Activated naive CD4-positive, alpha-beta T cell treated with anti-CD3 and anti-CD28 coated beads for 36 hours (primary cell): ENCODE data around the gene RAD51B. TPM values are rescaled to one million over a fixed set of nuclear protein-coding genes. Genes with fewer than 3 reads are reported as not detected.
"Not testable (repeated sequence)": the region's sequence is repeated elsewhere in the genome, so short reads cannot be mapped to it uniquely, and the experiment has no call there.

Experiments
- CTCF ChIA-PET: fragments of 350-600 bp; sonication (Branson Sonifier 250); formaldehyde crosslinking; loops from one replicate; lab custom pipeline; 2021; ENCODE audit warnings: antibody characterized with exemption; lab: Charles Lee
- DNase-seq: peaks from one replicate; pipeline ENCODE4 v3.0.0-alpha.2; 2020
- H3K27ac Mint-ChIP-seq: one replicate; pipeline ENCODE4 v1.8.0; 2021; ENCODE audit warnings: mild to moderate bottlenecking, mixed read lengths
- H3K27me3 Mint-ChIP-seq: one replicate; pipeline ENCODE4 v1.8.0; 2021; ENCODE audit warnings: low read depth, mixed read lengths
- H3K36me3 Mint-ChIP-seq: one replicate; pipeline ENCODE4 v1.8.0; 2021; ENCODE audit warnings: low read depth, mixed read lengths
- H3K4me1 Mint-ChIP-seq: one replicate; pipeline ENCODE4 v1.8.0; 2021; ENCODE audit warnings: low read depth, mixed read lengths
- H3K4me3 Mint-ChIP-seq: one replicate; pipeline ENCODE4 v1.8.0; 2021; ENCODE audit warnings: mild to moderate bottlenecking, moderate library complexity, mixed read lengths
- H3K9me3 Mint-ChIP-seq: one replicate; pipeline ENCODE4 v1.8.0; 2021; ENCODE audit warnings: mixed read lengths
- intact Hi-C: fragments of 100-400 bp; cut with micrococcal nuclease; formaldehyde crosslinking; loops from one replicate; pipeline ENCODE4 v1.15.1; 2023
- total RNA-seq, 2 experiments: library from RNA; stranded (reverse); gene quantifications; one replicate each; pipeline ENCODE4 v1.2.3, GENCODE V29; 2021

The RAD51B gene
- total RNA-seq, 2 experiments from 2014 or later, result 44.8 to 47.6 TPM

DNA sequence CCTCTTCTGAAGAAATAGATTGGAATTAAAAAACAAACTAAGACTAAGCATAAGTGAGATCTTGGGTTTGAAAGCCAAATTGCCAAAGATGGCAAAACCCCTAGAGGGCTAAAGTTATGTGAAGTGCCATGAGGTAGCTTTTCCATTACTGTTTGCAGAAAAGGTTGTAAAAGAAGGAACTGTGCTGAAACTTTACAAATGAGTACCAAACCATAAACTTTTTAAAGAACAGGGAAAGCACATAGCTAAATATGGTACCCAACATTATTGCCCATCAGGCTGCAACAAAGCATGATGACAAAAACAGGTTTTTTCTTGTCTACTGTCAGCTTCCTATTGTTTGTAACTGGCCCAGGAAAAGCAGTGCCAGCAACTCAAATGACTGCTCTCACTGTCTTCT is 224.2 kb downstream of the RAD51B start:
- peaks cover 2% of the 10 kb centered on the region for H3K4me1 Mint-ChIP-seq
- H3K27ac Mint-ChIP-seq, result no peak overlapping the region
- no peaks in the 10 kb centered on the region for H3K27me3 Mint-ChIP-seq
- no peak for DNase-seq
- H3K9me3 Mint-ChIP-seq, result no peaks in the 10 kb centered on the region
- CTCF ChIA-PET, result no interaction called here
- intact Hi-C loops, result no loop called here
- no peak overlapping the region for H3K4me3 Mint-ChIP-seq
- peaks cover 4% of the 10 kb centered on the region for H3K36me3 Mint-ChIP-seq

DNA sequence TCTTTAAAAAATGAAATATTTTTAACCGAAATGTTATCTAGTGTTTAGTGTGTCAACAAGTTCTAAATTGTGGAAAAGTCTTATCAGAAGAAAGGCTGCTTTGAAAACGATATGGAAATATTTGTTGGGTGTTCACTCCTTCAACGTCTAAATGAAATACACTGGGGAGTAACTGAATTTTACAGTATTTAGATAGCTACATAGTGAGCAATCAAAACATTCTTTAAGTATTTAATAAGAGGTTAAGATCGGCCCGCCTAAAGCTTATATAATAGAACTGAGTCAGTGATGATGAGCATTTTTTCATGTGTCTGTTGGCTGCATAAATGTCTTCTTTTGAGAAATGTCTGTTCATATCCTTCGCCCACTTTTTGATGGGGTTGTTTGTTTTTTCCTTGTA is 228.3 kb downstream of the RAD51B start:
- H3K36me3 Mint-ChIP-seq, result peaks cover 6% of the 10 kb centered on the region
- DNase-seq, result no peak
- H3K9me3 Mint-ChIP-seq, result no peaks in the 10 kb centered on the region
- H3K4me3 Mint-ChIP-seq, result no peak overlapping the region
- intact Hi-C loops, result no loop called here
- CTCF ChIA-PET, result interaction anchor here (0.6 kb wide), 1 partner anchor 730 kb away, joined by 8 read pairs; no protein-coding TSS in a partner anchor
- no peaks in the 10 kb centered on the region for H3K4me1 Mint-ChIP-seq
- H3K27ac Mint-ChIP-seq, result no peak overlapping the region
- no peaks in the 10 kb centered on the region for H3K27me3 Mint-ChIP-seq

DNA sequence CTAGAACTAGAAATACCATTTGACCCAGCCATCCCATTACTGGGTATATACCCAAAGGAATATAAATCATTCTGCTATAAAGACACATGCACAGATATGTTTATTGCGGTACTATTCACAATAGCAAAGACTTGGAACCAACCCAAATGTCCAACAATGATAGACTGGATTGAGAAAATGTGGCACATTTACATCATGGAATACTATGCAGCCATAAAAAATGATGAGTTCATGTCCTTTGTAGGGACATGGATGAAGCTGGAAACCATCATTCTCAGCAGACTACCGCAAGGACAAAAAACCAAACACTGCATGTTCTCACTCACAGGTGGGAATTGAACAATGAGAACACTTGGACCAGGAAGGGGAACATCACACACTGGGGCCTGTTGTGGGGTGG is 229.2 kb downstream of the RAD51B start:
- H3K27ac Mint-ChIP-seq, H3K4me3 Mint-ChIP-seq, H3K9me3 Mint-ChIP-seq, intact Hi-C loops, H3K36me3 Mint-ChIP-seq, CTCF ChIA-PET, H3K27me3 Mint-ChIP-seq, DNase-seq, H3K4me1 Mint-ChIP-seq: not testable (repeated sequence)

DNA sequence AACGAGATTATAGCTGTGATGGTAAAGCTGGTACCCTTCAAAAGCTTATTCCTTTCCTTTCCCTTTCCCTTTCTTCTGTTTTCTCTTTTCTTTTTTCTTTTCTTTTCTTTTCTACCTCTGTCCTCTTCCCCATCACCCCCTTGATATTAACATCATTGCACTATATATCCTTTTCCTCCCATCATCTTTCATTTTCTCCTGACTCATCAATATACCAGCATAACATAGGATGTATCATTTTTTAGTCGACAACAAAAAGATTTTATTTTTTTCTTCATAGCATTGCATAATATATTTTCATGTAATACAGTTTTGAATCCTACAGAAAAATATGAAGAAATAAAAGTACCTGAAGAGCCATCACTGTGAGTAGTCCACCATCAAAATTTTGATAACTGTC is 230.6 kb downstream of the RAD51B start:
- no peaks in the 10 kb centered on the region for H3K4me1 Mint-ChIP-seq
- H3K9me3 Mint-ChIP-seq, result no peaks in the 10 kb centered on the region
- no peaks in the 10 kb centered on the region for H3K27me3 Mint-ChIP-seq
- intact Hi-C loops, result no loop called here
- CTCF ChIA-PET, result interaction anchor here (0.7 kb wide), 1 partner anchor 301 kb away, joined by 3 read pairs; no protein-coding TSS in a partner anchor
- H3K36me3 Mint-ChIP-seq, result peaks cover 6% of the 10 kb centered on the region
- no peak overlapping the region for H3K27ac Mint-ChIP-seq
- DNase-seq, result no peak
- no peak overlapping the region for H3K4me3 Mint-ChIP-seq

DNA sequence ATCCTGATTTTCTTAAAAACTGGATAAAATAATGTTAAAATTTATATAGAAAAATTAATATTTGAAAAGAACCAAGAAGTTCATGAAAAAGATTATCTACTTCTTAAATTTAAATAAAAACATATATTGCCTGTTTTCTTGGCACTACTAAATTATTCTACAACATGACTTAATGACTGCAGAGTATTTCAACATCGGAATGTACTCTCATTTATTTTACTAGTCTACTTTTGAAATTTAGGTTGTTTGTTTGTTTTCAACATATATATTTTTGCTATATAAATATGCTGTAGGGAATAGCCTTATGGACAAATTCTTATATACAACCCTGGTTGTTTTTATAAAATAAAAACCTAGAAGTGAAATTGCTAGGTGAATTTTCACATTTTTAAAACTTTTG is 231.6 kb downstream of the RAD51B start:
- DNase-seq, result no peak
- Mint-ChIP-seq H3K4me3 (no peak overlapping the region), H3K4me1 (no peaks in the 10 kb centered on the region), H3K9me3 (no peaks in the 10 kb centered on the region), H3K36me3 (peaks cover 6% of the 10 kb centered on the region), H3K27me3 (no peaks in the 10 kb centered on the region), H3K27ac (no peak overlapping the region)
- CTCF ChIA-PET, result interaction anchor here (0.7 kb wide), 1 partner anchor 257 kb away, joined by 3 read pairs; no protein-coding TSS in a partner anchor
- intact Hi-C loops, result no loop called here

DNA sequence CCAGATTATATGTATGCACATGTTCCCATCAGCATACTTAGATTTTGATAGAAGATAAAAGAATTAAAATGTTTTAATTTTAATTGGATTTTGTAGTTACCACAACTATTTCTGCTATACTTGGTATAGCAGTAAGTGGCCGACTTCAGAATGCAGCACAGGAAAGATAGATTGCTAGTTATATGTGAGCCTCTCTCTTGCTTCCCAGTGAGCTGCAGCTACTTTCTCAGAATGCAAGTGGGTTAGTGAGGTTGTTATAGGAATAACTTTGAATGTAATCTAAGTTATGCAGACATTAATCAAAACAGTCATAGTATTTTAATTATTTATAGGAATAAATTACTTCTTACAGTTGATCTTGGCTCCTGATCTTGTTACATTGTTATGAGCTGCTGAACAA is 240.6 kb downstream of the RAD51B start:
- Mint-ChIP-seq H3K9me3 (peaks cover 21% of the 10 kb centered on the region), H3K36me3 (peaks cover 6% of the 10 kb centered on the region), H3K27ac (no peak overlapping the region), H3K4me1 (no peaks in the 10 kb centered on the region), H3K4me3 (no peak overlapping the region), H3K27me3 (no peaks in the 10 kb centered on the region)
- no peak for DNase-seq
- CTCF ChIA-PET, result interaction anchor here (0.6 to 0.7 kb wide), 3 partner anchors 29 to 259 kb away, joined by 3 read pairs; no protein-coding TSS in a partner anchor
- intact Hi-C loops, result no loop called here

DNA sequence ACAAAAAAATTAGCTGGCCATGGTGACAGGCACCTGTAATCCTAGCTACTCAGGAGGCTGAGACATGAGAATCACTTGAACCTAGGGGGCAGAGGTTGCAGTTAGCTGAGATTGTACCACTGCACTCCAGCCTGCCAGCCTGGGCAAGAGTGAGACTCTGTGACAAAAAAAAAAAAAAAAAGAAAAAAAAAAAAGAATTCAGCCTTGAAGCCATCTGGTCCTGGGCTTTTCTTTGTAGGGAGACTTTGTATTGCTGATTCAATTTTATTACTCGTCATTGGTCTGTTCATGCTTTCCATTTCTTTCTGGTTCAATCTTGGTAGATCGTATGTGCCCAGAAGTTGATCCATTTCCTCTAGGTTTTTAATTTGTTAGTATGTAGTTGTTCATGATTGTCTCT is 243.1 kb downstream of the RAD51B start:
- intact Hi-C loops, result no loop called here
- no peaks in the 10 kb centered on the region for H3K27me3 Mint-ChIP-seq
- H3K27ac Mint-ChIP-seq, result no peak overlapping the region
- H3K4me1 Mint-ChIP-seq, result no peaks in the 10 kb centered on the region
- peaks cover 22% of the 10 kb centered on the region for H3K9me3 Mint-ChIP-seq
- H3K36me3 Mint-ChIP-seq, result peaks cover 6% of the 10 kb centered on the region
- CTCF ChIA-PET, result no interaction called here
- no peak overlapping the region for H3K4me3 Mint-ChIP-seq
- DNase-seq, result no peak

DNA sequence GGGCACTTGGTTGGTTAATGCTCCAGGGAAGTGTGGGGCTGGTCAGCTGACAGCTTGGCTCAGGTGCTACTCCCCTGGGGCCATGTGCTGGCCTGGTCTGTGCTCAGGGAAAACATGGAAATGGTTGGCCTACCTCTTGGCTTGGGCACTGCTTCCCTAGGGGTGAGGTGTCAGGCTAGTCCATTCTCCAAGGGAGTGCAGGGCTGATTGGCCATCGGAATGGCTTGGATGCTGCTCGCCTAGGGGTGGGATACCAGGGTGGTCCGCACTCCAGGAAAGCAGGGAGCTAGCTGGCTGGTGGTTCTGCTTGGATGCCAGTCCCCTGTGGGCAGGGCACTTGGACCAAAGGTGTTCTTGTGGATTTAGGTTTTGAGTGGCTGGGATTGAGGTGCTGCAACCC is 245.7 kb downstream of the RAD51B start:
- Mint-ChIP-seq H3K9me3 (peaks cover 33% of the 10 kb centered on the region), H3K27ac (no peak overlapping the region), H3K4me3 (no peak overlapping the region), H3K27me3 (no peaks in the 10 kb centered on the region), H3K4me1 (no peaks in the 10 kb centered on the region), H3K36me3 (peaks cover 6% of the 10 kb centered on the region)
- DNase-seq, result no peak
- intact Hi-C loops, result no loop called here
- CTCF ChIA-PET, result interaction anchor here (0.5 kb wide), 1 partner anchor 840 kb away, joined by 3 read pairs; no protein-coding TSS in a partner anchor

DNA sequence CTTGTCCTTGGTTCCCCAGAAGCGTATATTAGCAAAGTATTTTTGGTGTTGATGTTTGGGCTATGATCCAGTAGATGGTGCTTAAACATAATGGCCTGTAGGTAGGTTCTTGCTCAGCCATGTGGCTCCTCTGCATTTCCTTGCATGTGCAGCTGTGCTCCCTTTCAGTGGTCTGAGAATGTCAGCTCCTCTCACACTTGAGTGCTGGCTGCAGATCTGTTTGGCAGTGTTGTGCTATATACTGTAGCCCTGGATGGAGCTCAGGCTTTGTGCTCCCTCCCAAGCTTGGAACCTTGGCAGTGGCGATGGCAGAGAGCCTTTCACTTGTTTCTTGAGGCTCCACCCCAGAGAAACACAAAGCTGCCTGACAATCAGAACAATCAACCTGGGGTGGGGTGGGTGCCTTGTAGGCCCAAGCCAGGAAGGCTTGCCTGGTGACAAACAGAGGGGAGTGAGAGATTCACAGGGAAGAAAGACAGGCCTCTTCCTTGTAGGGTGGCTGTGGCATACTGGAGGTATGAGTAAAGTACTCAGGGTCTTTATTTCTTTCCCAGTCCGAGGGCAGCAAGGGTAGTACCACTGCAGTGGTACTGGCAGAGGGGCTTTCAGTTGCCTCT is 255.3 kb downstream of the RAD51B start:
- H3K4me1 Mint-ChIP-seq, result no peaks in the 10 kb centered on the region
- H3K27ac Mint-ChIP-seq, result no peak overlapping the region
- no peak for DNase-seq
- intact Hi-C loops, result no loop called here
- peaks cover 7% of the 10 kb centered on the region for H3K36me3 Mint-ChIP-seq
- no peak overlapping the region for H3K4me3 Mint-ChIP-seq
- CTCF ChIA-PET, result no interaction called here
- H3K27me3 Mint-ChIP-seq, result no peaks in the 10 kb centered on the region
- peaks cover 26% of the 10 kb centered on the region for H3K9me3 Mint-ChIP-seq

DNA sequence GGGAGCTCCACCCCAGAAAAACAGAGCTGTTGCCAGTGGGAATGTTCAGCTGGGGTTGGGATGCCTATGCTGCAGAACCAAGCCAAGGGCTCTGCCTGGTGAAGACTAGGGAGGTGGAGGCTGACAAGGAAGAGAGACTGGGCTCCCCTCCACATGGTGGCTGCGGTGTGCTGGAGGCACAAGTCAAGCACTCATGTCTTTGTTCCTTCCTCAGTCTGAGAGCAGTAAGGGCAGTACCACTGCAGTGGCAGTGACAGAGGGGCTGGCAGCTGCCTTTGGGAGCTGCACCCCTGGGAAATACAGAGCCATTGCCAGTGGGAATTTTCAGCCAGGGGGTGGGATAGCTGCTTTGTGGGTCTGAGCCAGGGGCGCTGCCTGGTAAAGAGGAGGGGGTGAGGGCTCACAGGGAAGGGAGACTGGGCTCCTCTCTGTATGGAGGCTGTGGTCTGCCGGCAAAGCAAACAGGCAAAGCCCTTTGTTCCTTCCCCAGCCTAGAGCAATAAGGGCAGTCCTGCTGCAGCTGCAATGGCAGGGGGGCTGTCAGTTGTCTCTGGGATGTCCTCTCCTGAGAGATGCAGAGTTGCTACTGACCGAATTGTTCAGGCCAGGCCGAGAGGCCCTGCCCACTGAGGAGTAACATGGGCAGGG is 255.9 kb downstream of the RAD51B start:
- Mint-ChIP-seq H3K9me3 (peaks cover 20% of the 10 kb centered on the region), H3K27ac (no peak overlapping the region), H3K27me3 (no peaks in the 10 kb centered on the region), H3K4me1 (no peaks in the 10 kb centered on the region), H3K36me3 (peaks cover 7% of the 10 kb centered on the region), H3K4me3 (no peak overlapping the region)
- intact Hi-C loops, result no loop called here
- CTCF ChIA-PET, result no interaction called here
- no peak for DNase-seq

DNA sequence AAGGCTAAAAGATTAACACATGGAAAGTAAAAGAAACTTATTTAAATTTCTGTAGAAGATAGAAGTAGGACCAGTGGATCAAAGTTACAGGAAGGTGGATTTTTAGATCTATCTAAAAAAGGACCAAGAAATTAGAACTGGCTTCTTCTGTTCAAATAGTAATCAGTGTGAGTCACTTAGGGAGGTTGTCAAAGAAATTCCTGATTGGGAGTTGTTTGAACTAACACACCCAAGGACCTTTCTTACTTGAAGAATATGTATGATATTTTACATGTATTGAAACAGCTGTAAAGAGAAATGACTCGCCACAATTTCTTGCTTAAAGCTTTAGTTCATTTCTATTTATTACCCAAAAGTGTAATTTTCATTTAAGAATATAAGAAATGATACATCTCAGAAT is 256.9 kb downstream of the RAD51B start:
- CTCF ChIA-PET, result interaction anchor here (0.6 kb wide), 3 partner anchors 124 to 454 kb away, joined by 3 to 4 read pairs (median 4); no protein-coding TSS in a partner anchor

DNA sequence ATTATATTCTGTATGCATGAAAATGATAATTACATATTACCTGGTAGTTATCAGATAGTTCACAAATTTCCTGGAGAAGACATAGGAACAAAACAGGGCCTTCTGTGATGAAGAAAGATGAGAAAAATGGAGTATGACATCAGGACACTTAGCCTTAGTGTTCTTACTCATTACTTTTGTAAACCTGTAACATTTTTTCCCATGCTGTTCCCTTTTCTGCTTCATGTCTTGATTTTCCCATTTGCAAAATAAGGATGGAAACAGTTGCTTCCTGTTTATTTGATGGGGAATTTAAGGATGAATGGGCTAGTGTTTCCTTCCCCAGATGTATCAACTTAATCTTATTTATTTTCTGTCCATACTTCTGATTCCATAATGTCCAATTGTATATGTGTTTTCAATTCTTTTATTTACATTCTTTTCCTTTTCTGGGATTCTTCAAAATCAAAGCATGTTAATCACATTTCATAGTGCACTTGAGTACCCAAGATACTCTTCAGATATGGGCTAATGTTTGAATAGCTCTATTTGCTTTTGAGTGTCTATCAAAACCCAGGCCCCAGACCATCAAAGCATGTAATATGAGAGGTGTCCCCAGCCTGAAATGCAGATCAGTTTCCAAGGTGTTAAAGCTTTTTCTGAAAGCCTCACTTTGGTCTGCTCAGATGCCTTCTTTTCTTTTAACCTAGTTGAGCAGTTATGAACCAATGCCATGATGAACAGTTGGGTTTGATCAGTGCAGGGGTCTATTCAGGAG is 260.5 kb downstream of the RAD51B start:
- Mint-ChIP-seq H3K27ac (no peak overlapping the region), H3K36me3 (no peaks in the 10 kb centered on the region), H3K27me3 (no peaks in the 10 kb centered on the region), H3K9me3 (no peaks in the 10 kb centered on the region), H3K4me3 (no peak overlapping the region), H3K4me1 (no peaks in the 10 kb centered on the region)
- CTCF ChIA-PET, result interaction anchor here (0.6 to 0.7 kb wide), 2 partner anchors 764 to 802 kb away, joined by 3 read pairs; no protein-coding TSS in a partner anchor
- intact Hi-C loops, result no loop called here
- DNase-seq, result no peak

More for the DNA sequence above, 256.9 kb downstream of the RAD51B start:
- H3K36me3 Mint-ChIP-seq, result peaks cover 7% of the 10 kb centered on the region
- H3K27me3 Mint-ChIP-seq, result no peaks in the 10 kb centered on the region
- H3K9me3 Mint-ChIP-seq, result peaks cover 15% of the 10 kb centered on the region
- no peak overlapping the region for H3K4me3 Mint-ChIP-seq
- H3K27ac Mint-ChIP-seq, result no peak overlapping the region
- intact Hi-C loops, result no loop called here
- H3K4me1 Mint-ChIP-seq, result no peaks in the 10 kb centered on the region
- DNase-seq, result no peak
